HepG2 (cell line): ENCODE results near the gene NEDD4L. TPM values are rescaled to one million over a fixed set of nuclear protein-coding genes. Genes with fewer than 3 reads are reported as not detected.

Experiments
- BHLHE40 ChIP-seq: IDR thresholded peaks from 2 replicates; pipeline ENCODE4 v1.6.1; 2011; ENCODE audit warnings: low read length, improper control_type of control experiment
- HNRNPLL ChIP-seq: fragments of 200-400 bp; formaldehyde crosslinking; IDR thresholded peaks from 2 replicates; pipeline ENCODE4 v1.6.1; 2017; ENCODE audit warnings: mild to moderate bottlenecking, low read depth, low read length; ENCODE audit not compliant: poor library complexity, severe bottlenecking
- ISL2 ChIP-seq: sonication (generic); formaldehyde crosslinking; IDR thresholded peaks from 2 replicates; pipeline ENCODE4 v1.5.0; 2020; ENCODE audit warnings: missing genetic modification reagents
- NFYB ChIP-seq: sonication (generic); formaldehyde crosslinking; IDR thresholded peaks from 2 replicates; pipeline ENCODE4 v1.4.0; 2020; ENCODE audit warnings: missing genetic modification reagents
- NR2C2 ChIP-seq: sonication (generic); formaldehyde crosslinking; IDR thresholded peaks from 2 replicates; pipeline ENCODE4 v1.4.0; 2020; ENCODE audit warnings: missing genetic modification reagents, mild to moderate bottlenecking, moderate library complexity, borderline replicate concordance
- NR3C1 ChIP-seq: sonication (generic); formaldehyde crosslinking; IDR thresholded peaks from 2 replicates; pipeline ENCODE4 v1.4.0; 2020; ENCODE audit warnings: missing genetic modification reagents
- RAD21 ChIP-seq: fragments of 450-650 bp; formaldehyde crosslinking; IDR thresholded peaks from 2 replicates; pipeline ENCODE4 v1.5.0; 2020; ENCODE audit warnings: mild to moderate bottlenecking
- RXRB ChIP-seq: IDR thresholded peaks from 2 replicates; pipeline ENCODE4 v1.6.1; 2016; ENCODE audit warnings: borderline replicate concordance, missing genetic modification reagents, missing compliant biosample characterization
- TBL1XR1 ChIP-seq: fragments of 150-350 bp; IDR thresholded peaks from 2 replicates; pipeline ENCODE4 v1.6.1; 2014; ENCODE audit warnings: borderline replicate concordance, low read length; ENCODE audit not compliant: partially characterized antibody
- TSC22D2 ChIP-seq: sonication (generic); formaldehyde crosslinking; IDR thresholded peaks from 2 replicates; pipeline ENCODE4 v1.5.1; 2020; ENCODE audit warnings: missing genetic modification reagents, mild to moderate bottlenecking, borderline replicate concordance
- ZNF207 ChIP-seq: fragments of 450-650 bp; IDR thresholded peaks from 2 replicates; pipeline ENCODE4 v1.6.1; 2016; ENCODE audit warnings: antibody characterized with exemption, borderline replicate concordance
- ZNF234 ChIP-seq: sonication (generic); formaldehyde crosslinking; conservative IDR thresholded peaks from 2 replicates; pipeline ENCODE4 v1.5.1; 2020; ENCODE audit warnings: mild to moderate bottlenecking, missing genetic modification reagents
- ZNF34 ChIP-seq: sonication (generic); formaldehyde crosslinking; IDR thresholded peaks from 2 replicates; pipeline ENCODE4 v1.4.0; 2020; ENCODE audit warnings: mild to moderate bottlenecking, missing genetic modification reagents, borderline replicate concordance
- ZNF629 ChIP-seq: sonication (generic); formaldehyde crosslinking; conservative IDR thresholded peaks from 2 replicates; pipeline ENCODE4 v1.5.0; 2020; ENCODE audit warnings: missing genetic modification reagents
- polyA plus RNA-seq, 8 experiments: library from polyadenylated mRNA; depleted of rRNA in 3 of 8; stranded (reverse) in 7 of 8; unstranded in 1 of 8; fragments of >200 nt; fragmentation: Illumina TruSeq in 4 of 8; extraction: Trizol in 4 of 8; gene quantifications; 2 replicates each; pipeline versions ENCODE4 v1.2.1 to v1.2.3, GENCODE V29; 2011 to 2016; ENCODE audit warnings: low read depth in 4 of 8, missing spikeins in 1 of 8, mixed read lengths in 1 of 8; ENCODE audit not compliant: insufficient read depth in 1 of 8
- total RNA-seq, 5 experiments: library from RNA; depleted of rRNA; stranded (reverse); fragments of >200 nt; fragmentation: Illumina TruSeq; extraction: Trizol; gene quantifications; 2 replicates each; pipeline ENCODE4 v1.2.3, GENCODE V29; 2016; ENCODE audit warnings: low read depth in 1 of 5
- TF ChIP-seq, protein P1 (sequence below): sonication (generic); formaldehyde crosslinking; IDR thresholded peaks from 2 replicates; pipeline ENCODE4 v1.5.1; 2020; ENCODE audit warnings: mild to moderate bottlenecking, missing genetic modification reagents, moderate library complexity
- TF ChIP-seq, protein P2 (sequence below): sonication (generic); formaldehyde crosslinking; IDR thresholded peaks from 2 replicates; pipeline ENCODE4 v1.5.1; 2020; ENCODE audit warnings: mild to moderate bottlenecking, missing genetic modification reagents, borderline replicate concordance
- TF ChIP-seq, protein P3 (sequence below): sonication (generic); formaldehyde crosslinking; IDR thresholded peaks from 2 replicates; pipeline ENCODE4 v1.4.0; 2020; ENCODE audit warnings: mild to moderate bottlenecking, missing genetic modification reagents
- TF ChIP-seq, protein P4 (sequence below): sonication (generic); formaldehyde crosslinking; IDR thresholded peaks from 2 replicates; pipeline ENCODE4 v1.4.0; 2020; ENCODE audit warnings: missing genetic modification reagents

NEDD4L gene
- total and polyA plus RNA-seq, 2 of the 13 experiments (the other 11 are each of a cell fraction or from before 2014, with no cell fraction given), result 168 to 390 TPM

DNA sequence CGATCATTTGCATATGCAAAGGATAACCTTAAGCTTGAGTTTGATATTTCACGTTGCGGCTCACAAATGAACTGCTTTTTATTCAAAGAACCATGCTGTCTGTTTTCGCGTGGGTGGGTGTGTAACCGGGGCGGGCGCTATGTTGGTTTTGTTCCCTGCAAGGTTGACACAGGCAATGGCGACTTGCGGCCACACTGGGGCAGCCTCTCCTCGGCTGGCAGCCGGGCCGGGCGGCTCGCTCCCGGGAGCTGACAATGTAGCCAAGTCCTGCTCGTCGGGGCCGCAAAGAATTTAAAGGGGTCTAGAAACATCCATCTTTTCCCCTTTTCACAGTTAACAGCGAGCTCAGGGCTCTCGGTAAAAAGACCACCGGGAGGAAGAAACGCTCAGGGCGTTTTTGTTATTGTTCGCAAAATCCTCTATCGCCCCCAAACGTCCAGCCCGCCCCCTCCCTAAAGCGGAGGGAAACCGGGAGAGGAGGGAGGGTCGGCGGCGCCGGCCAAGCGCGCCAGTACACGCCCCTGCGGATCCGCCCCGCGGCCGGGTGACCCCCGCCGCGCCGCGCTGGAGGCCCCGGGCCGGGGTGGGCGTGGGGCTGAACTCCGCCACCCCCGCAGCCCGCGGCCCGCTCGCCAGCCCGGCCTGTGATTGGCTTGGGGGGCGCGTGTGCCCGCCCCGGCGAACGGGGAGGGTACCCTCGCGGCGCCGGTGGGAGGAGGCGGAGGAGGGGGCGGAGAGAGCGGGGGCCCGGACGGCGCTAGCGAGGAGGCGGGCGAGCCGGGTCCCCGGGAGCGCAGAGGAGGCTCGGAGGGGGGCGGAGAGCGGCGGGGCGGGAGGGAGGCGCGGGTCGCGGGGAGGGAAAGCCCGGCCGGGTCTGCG, at the start of gene NEDD4L (continued):
- peak; percentile 49 for TF ChIP-seq NR2C2
- no peak for TF ChIP-seq ZNF207
- peak; percentile 41 for TF ChIP-seq TBL1XR1
- TF ChIP-seq, protein P1, sequence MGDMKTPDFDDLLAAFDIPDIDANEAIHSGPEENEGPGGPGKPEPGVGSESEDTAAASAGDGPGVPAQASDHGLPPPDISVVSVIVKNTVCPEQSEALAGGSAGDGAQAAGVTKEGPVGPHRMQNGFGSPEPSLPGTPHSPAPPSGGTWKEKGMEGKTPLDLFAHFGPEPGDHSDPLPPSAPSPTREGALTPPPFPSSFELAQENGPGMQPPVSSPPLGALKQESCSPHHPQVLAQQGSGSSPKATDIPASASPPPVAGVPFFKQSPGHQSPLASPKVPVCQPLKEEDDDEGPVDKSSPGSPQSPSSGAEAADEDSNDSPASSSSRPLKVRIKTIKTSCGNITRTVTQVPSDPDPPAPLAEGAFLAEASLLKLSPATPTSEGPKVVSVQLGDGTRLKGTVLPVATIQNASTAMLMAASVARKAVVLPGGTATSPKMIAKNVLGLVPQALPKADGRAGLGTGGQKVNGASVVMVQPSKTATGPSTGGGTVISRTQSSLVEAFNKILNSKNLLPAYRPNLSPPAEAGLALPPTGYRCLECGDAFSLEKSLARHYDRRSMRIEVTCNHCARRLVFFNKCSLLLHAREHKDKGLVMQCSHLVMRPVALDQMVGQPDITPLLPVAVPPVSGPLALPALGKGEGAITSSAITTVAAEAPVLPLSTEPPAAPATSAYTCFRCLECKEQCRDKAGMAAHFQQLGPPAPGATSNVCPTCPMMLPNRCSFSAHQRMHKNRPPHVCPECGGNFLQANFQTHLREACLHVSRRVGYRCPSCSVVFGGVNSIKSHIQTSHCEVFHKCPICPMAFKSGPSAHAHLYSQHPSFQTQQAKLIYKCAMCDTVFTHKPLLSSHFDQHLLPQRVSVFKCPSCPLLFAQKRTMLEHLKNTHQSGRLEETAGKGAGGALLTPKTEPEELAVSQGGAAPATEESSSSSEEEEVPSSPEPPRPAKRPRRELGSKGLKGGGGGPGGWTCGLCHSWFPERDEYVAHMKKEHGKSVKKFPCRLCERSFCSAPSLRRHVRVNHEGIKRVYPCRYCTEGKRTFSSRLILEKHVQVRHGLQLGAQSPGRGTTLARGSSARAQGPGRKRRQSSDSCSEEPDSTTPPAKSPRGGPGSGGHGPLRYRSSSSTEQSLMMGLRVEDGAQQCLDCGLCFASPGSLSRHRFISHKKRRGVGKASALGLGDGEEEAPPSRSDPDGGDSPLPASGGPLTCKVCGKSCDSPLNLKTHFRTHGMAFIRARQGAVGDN, result peak; percentile 82
- peak; percentile 59; the same call in 1 of the 2 replicates for TF ChIP-seq ZNF234 (CRISPR knock-in tag)
- TF ChIP-seq TSC22D2 (CRISPR knock-in tag), result no peak
- peak; percentile 55; the same call in 1 of the 2 replicates for TF ChIP-seq NFYB (CRISPR knock-in tag)
- TF ChIP-seq, protein P2, sequence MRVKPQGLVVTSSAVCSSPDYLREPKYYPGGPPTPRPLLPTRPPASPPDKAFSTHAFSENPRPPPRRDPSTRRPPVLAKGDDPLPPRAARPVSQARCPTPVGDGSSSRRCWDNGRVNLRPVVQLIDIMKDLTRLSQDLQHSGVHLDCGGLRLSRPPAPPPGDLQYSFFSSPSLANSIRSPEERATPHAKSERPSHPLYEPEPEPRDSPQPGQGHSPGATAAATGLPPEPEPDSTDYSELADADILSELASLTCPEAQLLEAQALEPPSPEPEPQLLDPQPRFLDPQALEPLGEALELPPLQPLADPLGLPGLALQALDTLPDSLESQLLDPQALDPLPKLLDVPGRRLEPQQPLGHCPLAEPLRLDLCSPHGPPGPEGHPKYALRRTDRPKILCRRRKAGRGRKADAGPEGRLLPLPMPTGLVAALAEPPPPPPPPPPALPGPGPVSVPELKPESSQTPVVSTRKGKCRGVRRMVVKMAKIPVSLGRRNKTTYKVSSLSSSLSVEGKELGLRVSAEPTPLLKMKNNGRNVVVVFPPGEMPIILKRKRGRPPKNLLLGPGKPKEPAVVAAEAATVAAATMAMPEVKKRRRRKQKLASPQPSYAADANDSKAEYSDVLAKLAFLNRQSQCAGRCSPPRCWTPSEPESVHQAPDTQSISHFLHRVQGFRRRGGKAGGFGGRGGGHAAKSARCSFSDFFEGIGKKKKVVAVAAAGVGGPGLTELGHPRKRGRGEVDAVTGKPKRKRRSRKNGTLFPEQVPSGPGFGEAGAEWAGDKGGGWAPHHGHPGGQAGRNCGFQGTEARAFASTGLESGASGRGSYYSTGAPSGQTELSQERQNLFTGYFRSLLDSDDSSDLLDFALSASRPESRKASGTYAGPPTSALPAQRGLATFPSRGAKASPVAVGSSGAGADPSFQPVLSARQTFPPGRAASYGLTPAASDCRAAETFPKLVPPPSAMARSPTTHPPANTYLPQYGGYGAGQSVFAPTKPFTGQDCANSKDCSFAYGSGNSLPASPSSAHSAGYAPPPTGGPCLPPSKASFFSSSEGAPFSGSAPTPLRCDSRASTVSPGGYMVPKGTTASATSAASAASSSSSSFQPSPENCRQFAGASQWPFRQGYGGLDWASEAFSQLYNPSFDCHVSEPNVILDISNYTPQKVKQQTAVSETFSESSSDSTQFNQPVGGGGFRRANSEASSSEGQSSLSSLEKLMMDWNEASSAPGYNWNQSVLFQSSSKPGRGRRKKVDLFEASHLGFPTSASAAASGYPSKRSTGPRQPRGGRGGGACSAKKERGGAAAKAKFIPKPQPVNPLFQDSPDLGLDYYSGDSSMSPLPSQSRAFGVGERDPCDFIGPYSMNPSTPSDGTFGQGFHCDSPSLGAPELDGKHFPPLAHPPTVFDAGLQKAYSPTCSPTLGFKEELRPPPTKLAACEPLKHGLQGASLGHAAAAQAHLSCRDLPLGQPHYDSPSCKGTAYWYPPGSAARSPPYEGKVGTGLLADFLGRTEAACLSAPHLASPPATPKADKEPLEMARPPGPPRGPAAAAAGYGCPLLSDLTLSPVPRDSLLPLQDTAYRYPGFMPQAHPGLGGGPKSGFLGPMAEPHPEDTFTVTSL (CRISPR knock-in tag), result 0 out of 2 replicates have a peak, but pooled peaks have one; percentile 54
- peak; percentile 11; the same call in 1 of the 2 replicates for TF ChIP-seq RXRB (CRISPR knock-in tag)
- TF ChIP-seq ZNF34 (CRISPR knock-in tag), result 0 out of 2 replicates have a peak, but pooled peaks have one; percentile 17
- TF ChIP-seq RAD21, result peak; percentile 94
- peak; percentile 54; the same call in 1 of the 2 replicates for TF ChIP-seq ZNF629 (CRISPR knock-in tag)
- peak; percentile 58 for TF ChIP-seq ISL2
- TF ChIP-seq, protein P3, sequence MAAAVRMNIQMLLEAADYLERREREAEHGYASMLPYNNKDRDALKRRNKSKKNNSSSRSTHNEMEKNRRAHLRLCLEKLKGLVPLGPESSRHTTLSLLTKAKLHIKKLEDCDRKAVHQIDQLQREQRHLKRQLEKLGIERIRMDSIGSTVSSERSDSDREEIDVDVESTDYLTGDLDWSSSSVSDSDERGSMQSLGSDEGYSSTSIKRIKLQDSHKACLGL (CRISPR knock-in tag), result peak; percentile 40; the same call in 1 of the 2 replicates
- no peak for TF ChIP-seq NR3C1 (CRISPR knock-in tag)
- TF ChIP-seq HNRNPLL, result peak; percentile 59
- TF ChIP-seq BHLHE40, result 0 out of 2 replicates have a peak, but pooled peaks have one; percentile 23
- TF ChIP-seq, protein P4, sequence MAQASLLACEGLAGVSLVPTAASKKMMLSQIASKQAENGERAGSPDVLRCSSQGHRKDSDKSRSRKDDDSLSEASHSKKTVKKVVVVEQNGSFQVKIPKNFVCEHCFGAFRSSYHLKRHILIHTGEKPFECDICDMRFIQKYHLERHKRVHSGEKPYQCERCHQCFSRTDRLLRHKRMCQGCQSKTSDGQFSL (CRISPR knock-in tag), result no peak
